Trophoblast cell (in vitro differentiated cells and primary cell): Measurements from ENCODE around the gene GPR65.

ENCODE experiments used
- DNase-seq, 2 donors: peaks; one replicate each; pipeline ENCODE4 v3.0.0-alpha.2; 2016
- H2AFZ ChIP-seq: 2 replicates; pipeline ENCODE4 v1.6.1; 2013; ENCODE audit warnings: low read length, moderate library complexity, mild to moderate bottlenecking; ENCODE audit not compliant: insufficient read depth, poor library complexity
- H2AK5ac ChIP-seq: 2 replicates; pipeline ENCODE4 v1.6.1; 2013; ENCODE audit warnings: mild to moderate bottlenecking, low read length
- H2BK120ac ChIP-seq: 2 replicates; pipeline ENCODE4 v1.6.1; 2013; ENCODE audit warnings: low read length, mild to moderate bottlenecking, moderate library complexity; ENCODE audit not compliant: insufficient read depth, poor library complexity
- H2BK12ac ChIP-seq: 2 replicates; pipeline ENCODE4 v1.6.1; 2013; ENCODE audit warnings: mild to moderate bottlenecking, low read length, moderate library complexity
- H2BK5ac ChIP-seq: 2 replicates; pipeline ENCODE4 v1.6.1; 2013; ENCODE audit warnings: low read length, low read depth, moderate library complexity, mild to moderate bottlenecking; ENCODE audit not compliant: poor library complexity
- H3K14ac ChIP-seq: 2 replicates; pipeline ENCODE4 v1.6.1; 2013; ENCODE audit warnings: mild to moderate bottlenecking, low read length
- H3K18ac ChIP-seq: 2 replicates; pipeline ENCODE4 v1.6.1; 2013; ENCODE audit warnings: mild to moderate bottlenecking, low read length
- H3K23ac ChIP-seq: 2 replicates; pipeline ENCODE4 v1.6.1; 2013; ENCODE audit warnings: low read length
- H3K27ac ChIP-seq: 2 replicates; pipeline ENCODE4 v1.5.1; 2013; ENCODE audit warnings: low read depth, mild to moderate bottlenecking, inconsistent platforms, low read length, moderate library complexity
- H3K27me3 ChIP-seq: 2 replicates; pipeline ENCODE4 v1.6.1; 2013; ENCODE audit warnings: inconsistent platforms, mild to moderate bottlenecking, low read length, moderate library complexity; ENCODE audit not compliant: insufficient read depth
- H3K36me3 ChIP-seq, 2 experiments: 1 replicate in 1 of 2; 2 replicates in 1 of 2; pipeline ENCODE4 v1.6.1; 2013; ENCODE audit warnings: low read length in 2 of 2, mild to moderate bottlenecking in 2 of 2, moderate library complexity in 1 of 2; ENCODE audit not compliant: insufficient read depth in 2 of 2, control insufficient read depth in 1 of 2
- H3K4ac ChIP-seq: 2 replicates; pipeline ENCODE4 v1.6.1; 2013; ENCODE audit warnings: low read depth, mild to moderate bottlenecking, low read length, moderate library complexity
- H3K4me1 ChIP-seq, 2 experiments: 1 replicate in 1 of 2; 2 replicates in 1 of 2; pipeline ENCODE4 v1.6.1; 2013; ENCODE audit warnings: low read length in 2 of 2, mild to moderate bottlenecking in 2 of 2, moderate library complexity in 1 of 2; ENCODE audit not compliant: insufficient read depth in 2 of 2, control insufficient read depth in 1 of 2
- H3K4me2 ChIP-seq: 2 replicates; pipeline ENCODE4 v1.6.1; 2013; ENCODE audit warnings: inconsistent platforms, mild to moderate bottlenecking, low read length, moderate library complexity
- H3K4me3 ChIP-seq: 2 replicates; pipeline ENCODE4 v1.5.1; 2013; ENCODE audit warnings: mild to moderate bottlenecking, low read depth, low read length, inconsistent platforms
- H3K79me1 ChIP-seq: one replicate; pipeline ENCODE4 v1.6.1; 2013; ENCODE audit warnings: low read length
- H3K79me2 ChIP-seq: 2 replicates; pipeline ENCODE4 v1.6.1; 2013; ENCODE audit warnings: low read length, mild to moderate bottlenecking; ENCODE audit not compliant: control insufficient read depth, insufficient read depth, poor library complexity
- H3K9ac ChIP-seq: 2 replicates; pipeline ENCODE4 v1.6.1; 2013; ENCODE audit warnings: mild to moderate bottlenecking, low read length
- H3K9me3 ChIP-seq: 2 replicates; pipeline ENCODE4 v1.6.1; 2013; ENCODE audit warnings: low read depth, mild to moderate bottlenecking, control low read depth, inconsistent platforms, low read length; ENCODE audit not compliant: insufficient read depth
- H4K12ac ChIP-seq: 2 replicates; pipeline ENCODE4 v1.6.1; 2013; ENCODE audit warnings: low read depth, mild to moderate bottlenecking, low read length, moderate library complexity
- H4K8ac ChIP-seq: 2 replicates; pipeline ENCODE4 v1.6.1; 2013; ENCODE audit warnings: low read depth, mild to moderate bottlenecking, low read length, moderate library complexity
- H4K91ac ChIP-seq: one replicate; pipeline ENCODE4 v1.6.1; 2013; ENCODE audit warnings: low read depth, mild to moderate bottlenecking, low read length, moderate library complexity
- WGBS: extraction: QIAGEN DNeasy Blood & Tissue Kit; methylation state at CpG from one replicate; pipeline ENCODE4 v1.1.7; 2013; ENCODE audit warnings: missing lambda C conversion rate; ENCODE audit not compliant: insufficient read length, insufficient coverage; ENCODE audit errors: extremely low coverage; 5-methylcytosine and 5-hydroxymethylcytosine counted together

Gene GPR65

GRCh38 chr14:88037325-88037724 lies 32.4 kb downstream of the GPR65 start:
- no peak overlapping the region for H3K4me2 ChIP-seq
- no CpG with 5 or more reads among the region's 1 CpG for WGBS

GRCh38 chr14:88039197-88039596 lies 34.3 kb downstream of the GPR65 start:
- H2AK5ac ChIP-seq = no peak overlapping the region
- no peak overlapping the region for H4K8ac ChIP-seq
- H3K9me3 ChIP-seq = no peaks in the 10 kb centered on the region
- no peak overlapping the region for H3K4me2 ChIP-seq
- no peak overlapping the region for H4K12ac ChIP-seq
- H3K18ac ChIP-seq = no peak overlapping the region
- no peak overlapping the region for H3K23ac ChIP-seq
- H3K14ac ChIP-seq = no peak overlapping the region
- no peak overlapping the region for H2BK120ac ChIP-seq
- H2AFZ ChIP-seq = no peak overlapping the region
- no peak overlapping the region for H2BK12ac ChIP-seq
- H3K79me1 ChIP-seq = no peaks in the 10 kb centered on the region
- no peak overlapping the region for H3K4me3 ChIP-seq
- H3K27ac ChIP-seq = no peak overlapping the region
- H4K91ac ChIP-seq = no peak overlapping the region
- no peaks in the 10 kb centered on the region for H3K27me3 ChIP-seq
- H3K36me3 ChIP-seq = no peaks in the 10 kb centered on the region
- no peak overlapping the region for H3K4ac ChIP-seq
- DNase-seq = no peak
- H2BK5ac ChIP-seq = no peak overlapping the region
- no CpG with 5 or more reads among the region's 3 CpGs for WGBS
- no peaks in the 10 kb centered on the region for H3K79me2 ChIP-seq
- no peak overlapping the region for H3K9ac ChIP-seq
- H3K4me1 ChIP-seq = no peaks in the 10 kb centered on the region

More at GRCh38 chr14:88037325-88037724, 32.4 kb downstream of the GPR65 start:
- Histone ChIP-seq H3K4me1 (no peaks in the 10 kb centered on the region), H3K4ac (no peak overlapping the region), H4K12ac (no peak overlapping the region), H3K79me2 (no peaks in the 10 kb centered on the region), H3K14ac (no peak overlapping the region), H2AFZ (no peak overlapping the region), H3K27ac (no peak overlapping the region), H2AK5ac (no peak overlapping the region), H4K8ac (no peak overlapping the region), H3K23ac (no peak overlapping the region), H3K36me3 (no peaks in the 10 kb centered on the region), H2BK120ac (no peak overlapping the region), H3K4me3 (no peak overlapping the region), H3K9me3 (no peaks in the 10 kb centered on the region), H2BK5ac (no peak overlapping the region), H4K91ac (no peak overlapping the region), H2BK12ac (no peak overlapping the region), H3K27me3 (no peaks in the 10 kb centered on the region), H3K9ac (no peak overlapping the region), H3K18ac (no peak overlapping the region), H3K79me1 (no peaks in the 10 kb centered on the region)
- no peak for DNase-seq

GRCh38 chr14:88040146-88040545 lies 35.2 kb downstream of the GPR65 start:
- no CpG with 5 or more reads among the region's 1 CpG for WGBS
- DNase-seq = no peak
- H3K36me3 ChIP-seq = no peaks in the 10 kb centered on the region
- no peak overlapping the region for H3K18ac ChIP-seq
- H4K91ac ChIP-seq = no peak overlapping the region
- no peak overlapping the region for H3K9ac ChIP-seq
- no peak overlapping the region for H4K12ac ChIP-seq
- H2BK12ac ChIP-seq = no peak overlapping the region
- no peaks in the 10 kb centered on the region for H3K9me3 ChIP-seq
- no peak overlapping the region for H3K14ac ChIP-seq
- H3K27me3 ChIP-seq = no peaks in the 10 kb centered on the region
- H2AK5ac ChIP-seq = no peak overlapping the region
- no peak overlapping the region for H4K8ac ChIP-seq
- H3K23ac ChIP-seq = no peak overlapping the region
- no peak overlapping the region for H3K27ac ChIP-seq
- H3K4ac ChIP-seq = no peak overlapping the region
- H3K4me1 ChIP-seq = no peaks in the 10 kb centered on the region
- no peaks in the 10 kb centered on the region for H3K79me1 ChIP-seq
- no peak overlapping the region for H3K4me3 ChIP-seq
- no peak overlapping the region for H2BK120ac ChIP-seq
- H3K79me2 ChIP-seq = no peaks in the 10 kb centered on the region
- H2BK5ac ChIP-seq = no peak overlapping the region
- H3K4me2 ChIP-seq = no peak overlapping the region
- H2AFZ ChIP-seq = no peak overlapping the region

GRCh38 chr14:88043529-88044443 lies 38.9 kb downstream of the GPR65 start:
- no peaks in the 10 kb centered on the region for H3K27me3 ChIP-seq
- no peak overlapping the region for H3K27ac ChIP-seq
- no peak overlapping the region for H3K14ac ChIP-seq
- no peak overlapping the region for H4K8ac ChIP-seq
- no peaks in the 10 kb centered on the region for H3K36me3 ChIP-seq
- H4K12ac ChIP-seq = no peak overlapping the region
- H3K4ac ChIP-seq = no peak overlapping the region
- H3K9ac ChIP-seq = no peak overlapping the region
- H2AK5ac ChIP-seq = no peak overlapping the region
- H3K18ac ChIP-seq = no peak overlapping the region
- H3K4me1 ChIP-seq = no peaks in the 10 kb centered on the region
- no peak overlapping the region for H3K4me3 ChIP-seq
- H2AFZ ChIP-seq = no peak overlapping the region
- H2BK12ac ChIP-seq = no peak overlapping the region
- H2BK5ac ChIP-seq = no peak overlapping the region
- DNase-seq = no peak
- WGBS = no CpG with 5 or more reads among the region's 4 CpGs
- no peak overlapping the region for H4K91ac ChIP-seq
- no peaks in the 10 kb centered on the region for H3K79me1 ChIP-seq
- H3K79me2 ChIP-seq = no peaks in the 10 kb centered on the region
- no peak overlapping the region for H2BK120ac ChIP-seq
- no peaks in the 10 kb centered on the region for H3K9me3 ChIP-seq
- no peak overlapping the region for H3K23ac ChIP-seq
- no peak overlapping the region for H3K4me2 ChIP-seq
